Fibroblast of the aortic adventitia (primary cell): ENCODE data around the gene C2orf72. TPM values are rescaled to one million over a fixed set of nuclear protein-coding genes. Genes with fewer than 3 reads are reported as not detected.
A peak's percentile ranks its signal among the peaks of the same experiment; 100 is the strongest.

Experiments
- DNase-seq: peaks from one replicate; pipeline ENCODE4 v3.0.0-alpha.2; 2010; ENCODE audit warnings: low read depth
- H3K4me3 ChIP-seq: 2 replicates; pipeline ENCODE4 v1.5.1; 2011; ENCODE audit warnings: low read depth, mild to moderate bottlenecking, control low read depth, low read length, moderate library complexity
- total RNA-seq: library from RNA; depleted of rRNA; stranded (reverse); fragments of >200 nt; gene quantifications from 2 replicates; pipeline ENCODE4 v1.2.3, GENCODE V29; 2012; ENCODE audit warnings: low replicate concordance
- TF ChIP-seq, protein P1 (sequence below): IDR thresholded peaks from 2 replicates; pipeline ENCODE4 v1.5.1; 2011; ENCODE audit warnings: mild to moderate bottlenecking, low read length, control low read depth, inconsistent platforms; ENCODE audit not compliant: insufficient read depth

Gene C2orf72
- total RNA-seq, 1 donor, result not detected

DNA sequence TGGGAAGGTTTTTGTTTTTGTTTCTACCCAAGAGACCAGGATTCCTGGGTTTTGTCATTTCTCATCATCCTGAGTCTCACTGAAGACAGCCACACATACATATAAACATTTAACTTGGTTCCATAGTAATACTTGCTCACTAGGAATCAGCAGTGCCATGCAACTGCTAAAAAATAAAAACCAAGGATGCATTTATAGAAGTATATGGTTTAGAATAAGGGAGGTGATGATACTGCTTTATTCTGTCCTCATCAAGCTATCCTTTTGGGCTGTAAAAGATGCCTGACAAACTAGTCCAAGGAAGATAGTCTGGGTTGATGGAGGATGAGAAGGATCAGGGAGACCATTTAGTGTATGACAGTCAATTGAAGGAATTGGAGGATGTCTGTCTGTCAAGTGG lies 40.7 kb upstream of the C2orf72 start:
- TF ChIP-seq, protein P1, sequence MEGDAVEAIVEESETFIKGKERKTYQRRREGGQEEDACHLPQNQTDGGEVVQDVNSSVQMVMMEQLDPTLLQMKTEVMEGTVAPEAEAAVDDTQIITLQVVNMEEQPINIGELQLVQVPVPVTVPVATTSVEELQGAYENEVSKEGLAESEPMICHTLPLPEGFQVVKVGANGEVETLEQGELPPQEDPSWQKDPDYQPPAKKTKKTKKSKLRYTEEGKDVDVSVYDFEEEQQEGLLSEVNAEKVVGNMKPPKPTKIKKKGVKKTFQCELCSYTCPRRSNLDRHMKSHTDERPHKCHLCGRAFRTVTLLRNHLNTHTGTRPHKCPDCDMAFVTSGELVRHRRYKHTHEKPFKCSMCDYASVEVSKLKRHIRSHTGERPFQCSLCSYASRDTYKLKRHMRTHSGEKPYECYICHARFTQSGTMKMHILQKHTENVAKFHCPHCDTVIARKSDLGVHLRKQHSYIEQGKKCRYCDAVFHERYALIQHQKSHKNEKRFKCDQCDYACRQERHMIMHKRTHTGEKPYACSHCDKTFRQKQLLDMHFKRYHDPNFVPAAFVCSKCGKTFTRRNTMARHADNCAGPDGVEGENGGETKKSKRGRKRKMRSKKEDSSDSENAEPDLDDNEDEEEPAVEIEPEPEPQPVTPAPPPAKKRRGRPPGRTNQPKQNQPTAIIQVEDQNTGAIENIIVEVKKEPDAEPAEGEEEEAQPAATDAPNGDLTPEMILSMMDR, result no peak
- no peak for DNase-seq
- H3K4me3 ChIP-seq, result no peak overlapping the region

DNA sequence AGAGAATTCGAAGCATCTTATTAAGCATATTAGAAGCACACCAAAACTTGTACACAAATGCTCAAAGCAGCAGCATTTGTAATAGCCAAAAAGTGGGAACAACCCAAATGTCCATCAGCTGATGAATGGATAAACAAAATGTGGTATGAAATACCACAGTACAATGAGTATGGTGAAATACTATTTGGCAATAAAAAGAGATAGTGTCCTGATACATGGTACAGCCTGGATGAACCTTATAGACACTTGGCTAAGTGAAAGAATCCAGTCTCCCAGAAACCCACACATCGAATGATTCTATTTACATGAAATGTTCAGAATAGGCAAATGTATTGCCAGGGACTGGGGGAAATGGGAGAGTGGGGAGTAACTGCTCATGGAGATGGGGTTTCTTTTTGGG lies 38.4 kb upstream of the C2orf72 start:
- TF ChIP-seq, protein P1, result no peak
- no peak for DNase-seq
- H3K4me3 ChIP-seq, result no peak overlapping the region

DNA sequence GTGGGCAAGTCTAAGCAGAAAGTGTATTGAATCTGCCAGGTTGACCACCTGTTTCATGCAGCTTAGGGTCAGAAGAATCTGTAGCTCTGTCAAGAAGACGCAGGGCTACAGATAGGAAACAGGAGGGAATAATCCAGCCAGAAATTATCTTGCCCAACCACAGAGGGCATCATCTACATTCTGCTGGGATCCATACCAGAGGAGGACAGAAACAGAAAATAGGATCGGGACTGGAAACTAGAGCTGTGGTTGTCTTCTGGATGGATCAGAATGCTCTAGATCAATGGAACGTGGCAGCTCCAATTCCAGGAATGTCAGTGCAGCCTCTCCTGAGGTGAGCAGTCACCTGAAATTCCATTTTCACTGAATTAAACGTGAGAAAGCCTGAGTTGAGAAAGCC lies 37.8 kb upstream of the C2orf72 start:
- DNase-seq, result no peak
- H3K4me3 ChIP-seq, result no peak overlapping the region
- TF ChIP-seq, protein P1, result no peak

GRCh38 chr2:231000211-231000904 lies 37.0 kb upstream of the C2orf72 start:
- DNase-seq, result no peak
- no peak overlapping the region for H3K4me3 ChIP-seq
- TF ChIP-seq, protein P1, result no peak

GRCh38 chr2:231001036-231001435 lies 36.3 kb upstream of the C2orf72 start:
- TF ChIP-seq, protein P1, result no peak
- no peak for DNase-seq
- H3K4me3 ChIP-seq, result no peak overlapping the region

- DNase-seq, result peak; percentile 30
- H3K4me3 ChIP-seq, result no peak overlapping the region
- TF ChIP-seq, protein P1, result no peak
Observed at GRCh38 chr2:231001921-231002320, 35.4 kb upstream of the C2orf72 start.

DNA sequence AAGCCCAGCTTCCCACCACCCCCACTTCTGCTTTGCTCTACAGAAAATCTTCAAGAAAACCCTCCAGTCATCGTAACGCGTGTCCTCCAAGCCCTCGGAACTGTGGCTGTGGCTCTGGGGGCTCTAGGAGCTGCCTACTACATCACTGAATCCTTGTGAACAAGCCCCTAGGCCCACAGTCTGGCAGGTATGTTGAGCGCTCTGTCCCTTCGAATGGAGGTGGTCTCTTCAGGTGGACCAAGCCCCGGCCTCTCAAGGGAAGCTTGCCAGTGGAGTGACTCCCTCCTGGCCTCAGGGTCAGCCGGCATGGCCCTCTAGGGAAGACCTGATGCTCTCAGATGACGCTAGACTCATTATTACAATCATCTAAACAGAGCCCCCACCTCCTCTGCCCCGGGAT lies 34.7 kb upstream of the C2orf72 start:
- no peak for DNase-seq
- H3K4me3 ChIP-seq, result no peak overlapping the region
- TF ChIP-seq, protein P1, result no peak
